ENCODE results near the gene CDCA7. TPM values are rescaled to one million over a fixed set of nuclear protein-coding genes. Genes with fewer than 3 reads are reported as not detected.

Gene CDCA7
- total RNA-seq, 1 experiment from 2014 or later: 50.3 TPM

DNA sequence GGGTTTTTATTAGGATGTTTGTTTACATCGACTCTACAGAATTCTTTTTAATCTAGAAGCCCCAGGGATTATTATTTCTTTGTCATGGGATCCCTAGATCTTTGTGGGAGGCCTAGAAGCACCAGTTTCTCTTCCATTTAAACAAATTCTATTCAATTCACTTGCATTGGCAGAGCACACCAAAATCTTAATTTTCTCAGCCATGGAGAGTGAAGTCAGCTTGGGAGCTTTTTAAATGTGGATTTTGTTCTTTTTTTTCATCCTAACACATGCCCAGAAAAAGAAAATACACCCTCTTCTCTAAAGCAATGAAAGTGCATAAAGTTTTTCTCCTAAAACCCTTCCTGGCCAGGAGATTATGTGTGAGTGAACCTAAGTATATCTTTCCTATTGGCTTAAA is 38.5 kb downstream of the CDCA7 start:
- Histone ChIP-seq H4K91ac (ENCODE audit: insufficient read length, low read depth, low read length) (no peak overlapping the region), H4K5ac (ENCODE audit: insufficient read length, low read depth, low read length) (no peak overlapping the region), H3K18ac (ENCODE audit: insufficient read length, low read depth, low read length) (no peak overlapping the region), H4K20me1 (ENCODE audit: control insufficient read depth, insufficient read depth, insufficient read length) (no peaks in the 10 kb centered on the region), H2BK5ac (ENCODE audit: insufficient read length, low read length) (no peak overlapping the region), H3K56ac (ENCODE audit: insufficient read length, low read depth, low read length) (no peak overlapping the region), H3K4me2 (ENCODE audit: insufficient read depth, insufficient read length, low read length) (no peak overlapping the region), H2AFZ (ENCODE audit: low read length) (no peak overlapping the region), H2AK5ac (ENCODE audit: insufficient read length, low read length) (no peak overlapping the region), H4K8ac (replicated peaks; ENCODE audit: insufficient read length, low read depth, low read length) (no peak overlapping the region), H2BK15ac (ENCODE audit: low read depth, low read length) (no peak overlapping the region), H3K9me3 (ENCODE audit: control insufficient read depth, low read depth, low read length) (no peaks in the 10 kb centered on the region), H3T11ph (ENCODE audit: low read length) (no peak overlapping the region), H3K27ac (ENCODE audit: insufficient read length, low read depth, low read length) (no peak overlapping the region), H3K4me1 (ENCODE audit: insufficient read depth, low read length) (peaks cover 5% of the 10 kb centered on the region; the same call in 1 of the 2 replicates), H3K79me2 (ENCODE audit: insufficient read depth, low read length) (no peaks in the 10 kb centered on the region), H3K4ac (ENCODE audit: low read depth, low read length) (no peak overlapping the region), H3K79me1 (ENCODE audit: insufficient read depth, low read depth, low read length, poor library complexity, severe bottlenecking) (no peaks in the 10 kb centered on the region), H3K23me2 (ENCODE audit: insufficient read length, low read depth, low read length, poor library complexity, severe bottlenecking) (no peaks in the 10 kb centered on the region), H2BK12ac (ENCODE audit: insufficient read length, low read depth, low read length) (no peak overlapping the region), H3K23ac (ENCODE audit: insufficient read length, low read depth, low read length) (no peak overlapping the region), H3K27me3 (ENCODE audit: insufficient read depth, low read length) (no peaks in the 10 kb centered on the region), H3K9ac (ENCODE audit: extremely low read depth, insufficient read length, low read length) (no peak overlapping the region), H2BK20ac (ENCODE audit: low read depth, low read length, poor library complexity, severe bottlenecking) (no peak overlapping the region), H2BK120ac (ENCODE audit: low read depth, low read length, poor library complexity, severe bottlenecking) (no peak overlapping the region), H3K14ac (ENCODE audit: insufficient read depth, low read length) (no peak overlapping the region)
- H3K27ac Mint-ChIP-seq: no peak overlapping the region
- no peak for DNase-seq
- H3K36me3 Mint-ChIP-seq (ENCODE audit: insufficient read depth in 1 of 3, low read depth in 3 of 3): no peaks in the 10 kb centered on the region
- H3K4me3 Mint-ChIP-seq: no peak overlapping the region
- no CpG with 5 or more reads among the region's 1 CpG for WGBS (ENCODE audit: extremely low coverage, insufficient read length, low lambda C conversion rate)
- H3K9me3 Mint-ChIP-seq: no peaks in the 10 kb centered on the region
- TF ChIP-seq, protein P1, sequence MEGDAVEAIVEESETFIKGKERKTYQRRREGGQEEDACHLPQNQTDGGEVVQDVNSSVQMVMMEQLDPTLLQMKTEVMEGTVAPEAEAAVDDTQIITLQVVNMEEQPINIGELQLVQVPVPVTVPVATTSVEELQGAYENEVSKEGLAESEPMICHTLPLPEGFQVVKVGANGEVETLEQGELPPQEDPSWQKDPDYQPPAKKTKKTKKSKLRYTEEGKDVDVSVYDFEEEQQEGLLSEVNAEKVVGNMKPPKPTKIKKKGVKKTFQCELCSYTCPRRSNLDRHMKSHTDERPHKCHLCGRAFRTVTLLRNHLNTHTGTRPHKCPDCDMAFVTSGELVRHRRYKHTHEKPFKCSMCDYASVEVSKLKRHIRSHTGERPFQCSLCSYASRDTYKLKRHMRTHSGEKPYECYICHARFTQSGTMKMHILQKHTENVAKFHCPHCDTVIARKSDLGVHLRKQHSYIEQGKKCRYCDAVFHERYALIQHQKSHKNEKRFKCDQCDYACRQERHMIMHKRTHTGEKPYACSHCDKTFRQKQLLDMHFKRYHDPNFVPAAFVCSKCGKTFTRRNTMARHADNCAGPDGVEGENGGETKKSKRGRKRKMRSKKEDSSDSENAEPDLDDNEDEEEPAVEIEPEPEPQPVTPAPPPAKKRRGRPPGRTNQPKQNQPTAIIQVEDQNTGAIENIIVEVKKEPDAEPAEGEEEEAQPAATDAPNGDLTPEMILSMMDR (conservative IDR thresholded peaks at IDR 0.05): no peak
- no peaks in the 10 kb centered on the region; the same call in 1 of the 2 replicates for H3K27me3 Mint-ChIP-seq (ENCODE audit: low read depth)
- peaks cover 36 to 38% of the 10 kb centered on the region in 2 experiments for H3K4me1 Mint-ChIP-seq

All from H9 (cell line).